SK-N-MC (cell line): Measurements from ENCODE around the gene ZNF181.

Source experiments
- DNase-seq: peaks from one replicate; pipeline ENCODE4 v3.0.0-alpha.2; 2011; ENCODE audit warnings: low read depth, low spot score
- H3K27ac ChIP-seq: fragments of 200-600 bp; sonication (generic); 2 replicates; pipeline ENCODE4 v1.5.1; 2016; ENCODE audit warnings: mixed run types
- H3K36me3 ChIP-seq: fragments of 200-600 bp; sonication (generic); 2 replicates; pipeline ENCODE4 v1.6.1; 2017; ENCODE audit warnings: antibody characterized with exemption, low read length, mixed read lengths; ENCODE audit not compliant: insufficient read depth
- H3K4me3 ChIP-seq: fragments of 200-600 bp; sonication (generic); 2 replicates; pipeline ENCODE4 v1.5.1; 2016
- H3K9ac ChIP-seq: fragments of 200-600 bp; sonication (generic); 2 replicates; pipeline ENCODE4 v1.8.0; 2017; ENCODE audit warnings: mixed run types, mixed read lengths; ENCODE audit not compliant: insufficient read length
- H3K9me3 ChIP-seq: fragments of 200-600 bp; sonication (generic); 2 replicates; pipeline ENCODE4 v1.6.1; 2017; ENCODE audit warnings: low read depth, mild to moderate bottlenecking, antibody characterized with exemption, low read length, moderate library complexity, mixed read lengths
- EZH2 ChIP-seq: fragments of 200-600 bp; sonication (generic); IDR thresholded peaks from one replicate; pipeline ENCODE4 v1.6.1; 2017; ENCODE audit warnings: antibody characterized with exemption
- FOXP2 ChIP-seq: optimal IDR thresholded peaks from 2 replicates; pipeline ENCODE3; 2011; ENCODE audit warnings: mild to moderate bottlenecking, moderate library complexity; ENCODE audit not compliant: insufficient read depth; ENCODE audit errors: extremely low read length, control extremely low read depth
- POLR2AphosphoS5 ChIP-seq: IDR thresholded peaks from 2 replicates; pipeline ENCODE4 v1.6.1; 2012; ENCODE audit warnings: mild to moderate bottlenecking, low read depth, low read length, borderline replicate concordance

The ZNF181 gene

DNA sequence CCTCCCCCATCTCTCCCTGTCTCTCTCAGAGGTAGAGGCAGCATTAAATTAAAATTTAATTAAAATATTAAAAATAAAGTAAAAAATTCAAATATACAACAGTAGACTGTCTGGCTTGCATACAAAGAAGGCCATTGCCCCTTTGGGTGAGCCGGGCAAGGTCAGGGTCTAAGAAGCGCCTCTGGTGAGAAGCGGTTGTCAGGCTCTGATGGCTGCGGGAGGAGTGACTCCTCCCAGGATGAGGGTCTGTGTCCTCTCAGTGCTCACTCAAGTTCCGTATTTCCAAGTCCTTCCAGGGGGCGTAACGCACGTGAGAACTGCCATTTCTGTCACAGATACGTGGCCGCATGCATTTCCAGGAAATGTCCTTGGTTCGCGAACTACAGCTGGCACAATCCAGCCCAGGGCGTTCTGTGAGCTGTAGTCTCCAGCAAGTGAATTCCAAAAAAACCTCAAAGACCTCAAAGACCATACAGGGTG is 737 bp upstream of the ZNF181 start:
- H3K9me3 ChIP-seq: no peaks in the 10 kb centered on the region
- peak overlapping the region; percentile 85 for H3K4me3 ChIP-seq
- H3K36me3 ChIP-seq: peaks cover 20% of the 10 kb centered on the region; the same call in 1 of the 2 replicates
- no peak overlapping the region for H3K27ac ChIP-seq
- TF ChIP-seq EZH2: no peak
- DNase-seq: no peak
- peak overlapping the region; percentile 97 for H3K9ac ChIP-seq

DNA sequence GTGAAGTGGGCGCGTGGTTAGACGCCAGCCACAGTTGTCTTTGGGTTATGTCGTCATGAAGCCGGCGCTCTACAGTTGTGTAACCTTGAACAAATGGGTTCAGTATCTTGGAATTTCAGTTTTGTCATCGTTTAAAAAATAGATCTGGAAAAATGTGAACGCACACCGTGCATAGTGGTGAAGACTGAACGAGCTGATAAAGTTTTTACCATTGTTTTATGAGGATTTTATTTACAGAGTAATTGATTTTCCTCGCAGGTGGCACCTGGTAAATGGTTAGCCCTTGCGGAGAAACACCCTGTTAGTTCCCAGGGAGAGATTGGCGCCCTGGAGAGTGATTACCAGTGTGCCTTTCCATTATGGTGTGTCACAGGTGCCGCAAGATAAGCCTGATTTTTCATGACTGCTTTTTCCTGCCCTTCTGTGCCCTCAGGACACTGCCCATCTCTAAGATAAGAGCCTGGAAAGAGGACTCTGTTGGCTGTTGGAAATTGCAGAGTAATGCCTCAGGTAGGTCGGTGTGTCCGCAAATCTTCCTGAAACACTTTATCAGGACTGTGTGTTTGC is 577 bp downstream of the ZNF181 start:
- TF ChIP-seq EZH2 (no peak), FOXP2 (no peak), POLR2AphosphoS5 (no peak)
- Histone ChIP-seq H3K36me3 (peaks cover 34% of the 10 kb centered on the region), H3K9ac (peak overlapping the region; percentile 97), H3K9me3 (0 out of 2 replicates have a peak, but pooled peaks cover 4% of the 10 kb centered on the region), H3K4me3 (peak overlapping the region; percentile 85), H3K27ac (peak overlapping the region; percentile 87)
- DNase-seq: no peak

GRCh38 chr19:34744896-34745690 is 11.1 kb downstream of the ZNF181 start:
- no peak for DNase-seq
- Histone ChIP-seq H3K4me3 (no peak overlapping the region), H3K9ac (no peak overlapping the region), H3K27ac (no peak overlapping the region), H3K9me3 (peaks cover 3% of the 10 kb centered on the region; the same call in 1 of the 2 replicates), H3K36me3 (peaks cover 8% of the 10 kb centered on the region)
- TF ChIP-seq EZH2 (no peak), FOXP2 (no peak), POLR2AphosphoS5 (no peak)

GRCh38 chr19:34757441-34757840 is 23.4 kb downstream of the ZNF181 start:
- no peak overlapping the region for H3K27ac ChIP-seq
- no peak overlapping the region for H3K9ac ChIP-seq
- no peak for DNase-seq
- no peak overlapping the region for H3K4me3 ChIP-seq
- peaks cover 14% of the 10 kb centered on the region; the same call in 1 of the 2 replicates for H3K9me3 ChIP-seq
- TF ChIP-seq FOXP2 (no peak), POLR2AphosphoS5 (no peak), EZH2 (no peak)
- no peaks in the 10 kb centered on the region for H3K36me3 ChIP-seq

DNA sequence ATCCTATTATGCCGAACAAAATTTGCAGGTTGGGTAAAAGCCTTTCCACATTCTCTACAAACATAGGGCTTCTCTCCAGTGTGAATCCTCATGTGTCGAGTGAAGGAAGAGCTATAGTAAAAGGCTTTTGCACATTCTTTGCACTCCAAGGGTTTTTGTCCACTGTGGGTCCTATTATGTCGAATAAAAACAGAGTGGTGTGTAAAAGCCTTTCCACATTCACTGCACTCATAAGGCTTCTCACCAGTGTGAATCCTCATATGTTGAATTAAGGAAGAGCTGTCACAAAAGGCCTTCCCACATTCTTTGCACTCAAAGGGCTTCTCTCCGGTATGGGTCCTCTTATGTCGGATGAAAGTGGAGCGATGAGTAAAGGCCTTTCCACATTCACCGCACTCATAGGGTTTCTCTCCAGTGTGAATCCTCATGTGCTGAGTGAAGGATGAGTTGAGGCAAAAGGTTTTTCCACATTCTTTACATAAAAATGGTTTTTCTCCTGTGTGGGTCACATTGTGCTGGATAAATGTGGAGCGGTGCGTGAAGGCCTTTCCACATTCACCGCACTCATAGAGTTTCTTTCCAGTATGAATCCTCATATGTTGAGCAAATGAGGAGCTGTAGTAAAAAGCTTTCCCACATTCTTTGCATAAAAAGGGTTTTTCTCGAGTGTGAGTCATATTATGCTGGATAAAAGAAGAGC is 25.3 kb downstream of the ZNF181 start:
- Histone ChIP-seq H3K9ac (no peak overlapping the region), H3K9me3 (peaks cover 14% of the 10 kb centered on the region; the same call in 1 of the 2 replicates), H3K4me3 (no peak overlapping the region), H3K27ac (no peak overlapping the region), H3K36me3 (peaks cover 4% of the 10 kb centered on the region; the same call in 1 of the 2 replicates)
- TF ChIP-seq EZH2: no peak
- DNase-seq: no peak

- Histone ChIP-seq H3K27ac (no peak overlapping the region), H3K4me3 (no peak overlapping the region), H3K9me3 (0 out of 2 replicates have a peak, but pooled peaks cover 3% of the 10 kb centered on the region), H3K9ac (no peak overlapping the region), H3K36me3 (peaks cover 33% of the 10 kb centered on the region)
- no peak for DNase-seq
- no peak for TF ChIP-seq EZH2
- TF ChIP-seq POLR2AphosphoS5: no peak
- no peak for TF ChIP-seq FOXP2
These were observed 32.3 kb downstream of the ZNF181 start for GRCh38 chr19:34766386-34766785.

GRCh38 chr19:34767951-34768350 is 33.9 kb downstream of the ZNF181 start:
- DNase-seq: no peak
- H3K27ac ChIP-seq: no peak overlapping the region
- H3K36me3 ChIP-seq: peaks cover 33% of the 10 kb centered on the region
- no peak overlapping the region for H3K9ac ChIP-seq
- TF ChIP-seq POLR2AphosphoS5 (no peak), EZH2 (no peak), FOXP2 (no peak)
- 0 out of 2 replicates have a peak, but pooled peaks cover 3% of the 10 kb centered on the region for H3K9me3 ChIP-seq
- H3K4me3 ChIP-seq: no peak overlapping the region
